PC-9 (cell line): ENCODE measurements around the gene ATP2C2. TPM values are rescaled to one million over a fixed set of nuclear protein-coding genes. Genes with fewer than 3 reads are reported as not detected.

Experiments
- BruUV-seq: library from RNA; stranded (reverse); fragments of 400-500 nt; replicated peaks from 2 replicates; lab custom pipeline; 2021; lab: Mats Ljungman, UMichigan
- CTCF ChIA-PET: fragments of 300-600 bp; sonication (Branson Sonifier 250); formaldehyde crosslinking; loops from one replicate; lab custom pipeline; 2022; ENCODE audit warnings: antibody characterized with exemption; lab: Charles Lee
- POLR2A ChIA-PET: fragments of 300-600 bp; sonication (Branson Sonifier 250); formaldehyde crosslinking; loops from one replicate; lab custom pipeline; 2022; ENCODE audit warnings: antibody characterized with exemption; ENCODE audit not compliant: unreplicated experiment; lab: Charles Lee
- DNase-seq, 2 experiments: peaks; one replicate each; pipeline versions ENCODE4 v3.0.0 to v3.0.0-alpha.2; 2015 to 2022; ENCODE audit warnings: mixed read lengths in 1 of 2
- H2AFZ ChIP-seq: fragments of 200-600 bp; sonication (generic); 2 replicates; pipeline ENCODE4 v1.8.1; 2017; ENCODE audit warnings: antibody characterized with exemption
- H3F3A ChIP-seq: fragments of 200-600 bp; sonication (generic); 2 replicates; pipeline ENCODE4 v1.8.1; 2017; ENCODE audit warnings: antibody characterized with exemption, mild to moderate bottlenecking, low read depth; ENCODE audit not compliant: insufficient read depth
- H3K27ac ChIP-seq: fragments of 200-600 bp; sonication (generic); 2 replicates; pipeline ENCODE4 v1.6.1; 2016; ENCODE audit warnings: mixed run types
- H3K27me3 ChIP-seq: fragments of 200-600 bp; sonication (generic); 2 replicates; pipeline ENCODE4 v1.6.1; 2016; ENCODE audit warnings: low read depth, mixed run types; ENCODE audit not compliant: insufficient read depth
- H3K36me3 ChIP-seq: fragments of 200-600 bp; sonication (generic); 2 replicates; pipeline ENCODE4 v1.6.1; 2016; ENCODE audit warnings: low read depth, mixed run types
- H3K4me1 ChIP-seq: fragments of 200-600 bp; sonication (generic); replicated peaks from 2 replicates; pipeline ENCODE4 v1.6.1; 2016; ENCODE audit warnings: mixed run types; ENCODE audit not compliant: insufficient read depth
- H3K4me2 ChIP-seq: fragments of 200-600 bp; sonication (generic); 2 replicates; pipeline ENCODE4 v1.6.1; 2017; ENCODE audit warnings: mixed run types
- H3K4me3 ChIP-seq: fragments of 200-600 bp; sonication (generic); 2 replicates; pipeline ENCODE4 v1.6.1; 2016; ENCODE audit warnings: mixed run types
- H3K79me2 ChIP-seq: fragments of 200-600 bp; sonication (generic); 2 replicates; pipeline ENCODE4 v1.6.1; 2017; ENCODE audit warnings: low read depth, mixed run types
- H3K9me2 ChIP-seq: fragments of 200-600 bp; sonication (generic); 2 replicates; pipeline ENCODE4 v1.8.1; 2017; ENCODE audit warnings: mild to moderate bottlenecking; ENCODE audit not compliant: insufficient read depth
- H3K9me3 ChIP-seq: fragments of 200-600 bp; sonication (generic); 2 replicates; pipeline ENCODE4 v1.8.1; 2016; ENCODE audit warnings: low read depth; ENCODE audit not compliant: insufficient read depth
- H4K20me1 ChIP-seq: fragments of 200-600 bp; sonication (generic); 2 replicates; pipeline ENCODE4 v1.8.1; 2017; ENCODE audit not compliant: insufficient read depth
- CTCF ChIP-seq: fragments of 200-600 bp; sonication (generic); conservative IDR thresholded peaks from 2 replicates; pipeline ENCODE4 v1.6.1; 2017; ENCODE audit warnings: mixed run types, antibody characterized with exemption, mild to moderate bottlenecking, moderate library complexity
- EZH2 ChIP-seq: fragments of 200-600 bp; sonication (generic); IDR thresholded peaks from 2 replicates; pipeline ENCODE4 v1.8.0; 2017; ENCODE audit warnings: antibody characterized with exemption, low read depth
- intact Hi-C: fragments of 100-400 bp; cut with micrococcal nuclease; formaldehyde crosslinking; loops from one replicate; pipeline ENCODE4 v1.10.0; 2022; ENCODE audit not compliant: unreplicated experiment
- total RNA-seq: library from RNA; stranded (reverse); gene quantifications from 2 replicates; pipeline ENCODE4 v1.2.3, GENCODE V29; 2021

The ATP2C2 gene
- total RNA-seq, 1 experiment from 2014 or later = 17.2 TPM

GRCh38 chr16:84359326-84359725 lies 9.0 kb upstream of the ATP2C2 start:
- no peaks in the 10 kb centered on the region for H3K27me3 ChIP-seq
- H3K9me3 ChIP-seq = no peaks in the 10 kb centered on the region
- no peaks in the 10 kb centered on the region for H3K79me2 ChIP-seq
- H3F3A ChIP-seq = peaks cover 30% of the 10 kb centered on the region
- no peak overlapping the region for H3K4me3 ChIP-seq
- no peak for DNase-seq
- CTCF ChIA-PET = no interaction called here
- H2AFZ ChIP-seq = no peak overlapping the region
- TF ChIP-seq CTCF (no peak), EZH2 (no peak)
- BruUV-seq = no TSS peak
- POLR2A ChIA-PET = no interaction called here
- no peaks in the 10 kb centered on the region for H4K20me1 ChIP-seq
- peaks cover 59% of the 10 kb centered on the region for H3K4me1 ChIP-seq
- no peak overlapping the region for H3K27ac ChIP-seq
- intact Hi-C loops = no loop called here
- no peak overlapping the region for H3K4me2 ChIP-seq
- no peaks in the 10 kb centered on the region for H3K9me2 ChIP-seq
- H3K36me3 ChIP-seq = no peaks in the 10 kb centered on the region

GRCh38 chr16:84360170-84360569 lies 8.2 kb upstream of the ATP2C2 start:
- intact Hi-C loops = no loop called here
- H3K27ac ChIP-seq = no peak overlapping the region
- POLR2A ChIA-PET = no interaction called here

GRCh38 chr16:84360748-84361147 lies 7.6 kb upstream of the ATP2C2 start:
- no peaks in the 10 kb centered on the region for H3K9me3 ChIP-seq
- H4K20me1 ChIP-seq = no peaks in the 10 kb centered on the region
- H3K9me2 ChIP-seq = no peaks in the 10 kb centered on the region
- TF ChIP-seq EZH2 (no peak), CTCF (no peak)
- H3K4me1 ChIP-seq = peaks cover 50% of the 10 kb centered on the region
- CTCF ChIA-PET = no interaction called here
- peaks cover 25% of the 10 kb centered on the region for H3F3A ChIP-seq
- no peak overlapping the region for H3K4me3 ChIP-seq
- no peaks in the 10 kb centered on the region for H3K36me3 ChIP-seq
- H3K79me2 ChIP-seq = no peaks in the 10 kb centered on the region
- POLR2A ChIA-PET = interaction anchor here (0.6 kb wide), 1 partner anchor 617 kb away, joined by 3 read pairs; no protein-coding TSS in a partner anchor
- BruUV-seq = no TSS peak
- no peak for DNase-seq
- H3K27me3 ChIP-seq = no peaks in the 10 kb centered on the region
- no peak overlapping the region for H3K27ac ChIP-seq
- intact Hi-C loops = no loop called here
- 0 out of 2 replicates have a peak overlapping the region, but pooled peaks have one; percentile 1 for H3K4me2 ChIP-seq
- no peak overlapping the region for H2AFZ ChIP-seq

More at GRCh38 chr16:84360170-84360569, 8.2 kb upstream of the ATP2C2 start:
- no peaks in the 10 kb centered on the region for H3K27me3 ChIP-seq
- no peaks in the 10 kb centered on the region for H3K9me3 ChIP-seq
- no peaks in the 10 kb centered on the region for H3K79me2 ChIP-seq
- H3F3A ChIP-seq = peaks cover 27% of the 10 kb centered on the region
- CTCF ChIA-PET = no interaction called here
- H3K36me3 ChIP-seq = no peaks in the 10 kb centered on the region
- H4K20me1 ChIP-seq = no peaks in the 10 kb centered on the region
- H3K4me2 ChIP-seq = 0 out of 2 replicates have a peak overlapping the region, but pooled peaks have one; percentile 1
- BruUV-seq = no TSS peak
- no peak overlapping the region for H3K4me3 ChIP-seq
- DNase-seq = peak in 1 of 2 experiments; percentile 23
- H3K9me2 ChIP-seq = no peaks in the 10 kb centered on the region
- peaks cover 53% of the 10 kb centered on the region for H3K4me1 ChIP-seq
- TF ChIP-seq EZH2 = no peak
- TF ChIP-seq CTCF = no peak
- H2AFZ ChIP-seq = no peak overlapping the region
